CD14-positive monocyte (primary cell): ENCODE results near the gene PTPN9. TPM values are rescaled to one million over a fixed set of nuclear protein-coding genes. Genes with fewer than 3 reads are reported as not detected.
A peak's percentile ranks its signal among the peaks of the same experiment; 100 is the strongest.

Experiments used
- DNase-seq, 3 donors: peaks; one replicate each; pipeline ENCODE4 v3.0.0-alpha.2; 2011 to 2022
- H2AFZ ChIP-seq: 2 replicates; pipeline ENCODE4 v1.6.0; 2012; ENCODE audit warnings: mild to moderate bottlenecking, low read depth, low read length, inconsistent platforms; ENCODE audit not compliant: insufficient read depth, poor library complexity, severe bottlenecking
- H3K27ac ChIP-seq, 2 donors: 1 replicate in 1 of 2; 2 replicates in 1 of 2; pipeline ENCODE4 v1.5.1; 2012 to 2013; ENCODE audit warnings: low read length in 2 of 2, control low read depth in 1 of 2, inconsistent platforms in 1 of 2, low read depth in 1 of 2, mild to moderate bottlenecking in 1 of 2
- H3K27me3 ChIP-seq, 2 donors: one replicate each; pipeline versions ENCODE4 v1.6.0 to v1.6.1; 2011 to 2013; ENCODE audit warnings: low read length in 2 of 2; ENCODE audit not compliant: control insufficient read depth in 2 of 2, insufficient read depth in 2 of 2
- H3K36me3 ChIP-seq, 2 donors: replicated peaks in 1 of 2; 1 replicate in 1 of 2; 2 replicates in 1 of 2; pipeline versions ENCODE4 v1.5.1 to v1.6.1; 2012 to 2013; ENCODE audit warnings: low read length in 2 of 2, control low read depth in 1 of 2, inconsistent platforms in 1 of 2, mild to moderate bottlenecking in 1 of 2; ENCODE audit not compliant: insufficient read depth in 2 of 2, control insufficient read depth in 1 of 2
- H3K4me1 ChIP-seq, 2 donors: 1 replicate in 1 of 2; 2 replicates in 1 of 2; pipeline versions ENCODE4 v1.5.1 to v1.6.1; 2012 to 2013; ENCODE audit warnings: low read length in 2 of 2, control low read depth in 1 of 2, inconsistent platforms in 1 of 2, mild to moderate bottlenecking in 1 of 2, moderate library complexity in 1 of 2; ENCODE audit not compliant: insufficient read depth in 2 of 2, control insufficient read depth in 1 of 2
- H3K4me2 ChIP-seq: replicated peaks from 2 replicates; pipeline ENCODE3; 2012; ENCODE audit warnings: low read length, moderate library complexity, mild to moderate bottlenecking; ENCODE audit not compliant: poor library complexity, severe bottlenecking; ENCODE audit errors: extremely low read depth
- H3K4me3 ChIP-seq, 3 experiments: fragments of 200-600 bp in 1 of 3; sonication (generic) in 1 of 3; replicated peaks in 1 of 3; 1 replicate in 2 of 3; 2 replicates in 1 of 3; pipeline ENCODE4 v1.5.1; 2011 to 2013; ENCODE audit warnings: low read length in 3 of 3, mild to moderate bottlenecking in 3 of 3, control low read depth in 2 of 3, low read depth in 2 of 3, inconsistent platforms in 1 of 3, moderate library complexity in 1 of 3
- H3K79me2 ChIP-seq: 2 replicates; pipeline ENCODE4 v1.6.0; 2012; ENCODE audit warnings: mild to moderate bottlenecking, control low read depth, inconsistent platforms, low read length, moderate library complexity; ENCODE audit not compliant: insufficient read depth
- H3K9ac ChIP-seq: 2 replicates; pipeline ENCODE4 v1.6.0; 2017; ENCODE audit warnings: low read length, mild to moderate bottlenecking; ENCODE audit not compliant: insufficient read depth, poor library complexity, severe bottlenecking
- H3K9me3 ChIP-seq, 2 donors: replicated peaks in 1 of 2; 1 replicate in 1 of 2; 2 replicates in 1 of 2; pipeline versions ENCODE4 v1.5.1 to v1.6.1; 2012 to 2013; ENCODE audit warnings: low read length in 2 of 2, control low read depth in 1 of 2; ENCODE audit not compliant: control insufficient read depth in 1 of 2, insufficient read depth in 1 of 2
- H4K20me1 ChIP-seq: 2 replicates; pipeline ENCODE4 v1.6.0; 2012; ENCODE audit warnings: mild to moderate bottlenecking, low read length, control low read depth, moderate library complexity; ENCODE audit not compliant: insufficient read depth
- H3K27ac Mint-ChIP-seq, 7 donors: one replicate each; pipeline ENCODE4 v1.8.0; 2020; ENCODE audit warnings: mild to moderate bottlenecking in 7 of 7, mixed read lengths in 7 of 7, moderate library complexity in 6 of 7, inconsistent platforms in 2 of 7
- H3K27me3 Mint-ChIP-seq, 3 donors: one replicate each; pipeline ENCODE4 v1.8.0; 2021 to 2022; ENCODE audit warnings: low read depth in 3 of 3, mild to moderate bottlenecking in 3 of 3, mixed read lengths in 3 of 3, moderate library complexity in 3 of 3, inconsistent platforms in 1 of 3
- H3K36me3 Mint-ChIP-seq, 2 donors: one replicate each; pipeline ENCODE4 v1.8.0; 2020; ENCODE audit warnings: mixed read lengths in 2 of 2, inconsistent platforms in 1 of 2, mild to moderate bottlenecking in 1 of 2
- H3K4me1 Mint-ChIP-seq: one replicate; pipeline ENCODE4 v1.8.0; 2020; ENCODE audit warnings: mild to moderate bottlenecking, mixed read lengths
- H3K4me3 Mint-ChIP-seq, 2 donors: one replicate each; pipeline ENCODE4 v1.8.0; 2020; ENCODE audit warnings: mild to moderate bottlenecking in 2 of 2, mixed read lengths in 2 of 2, moderate library complexity in 1 of 2
- H3K9me3 Mint-ChIP-seq, 7 donors: one replicate each; pipeline ENCODE4 v1.8.0; 2020 to 2022; ENCODE audit warnings: mixed read lengths in 7 of 7, mild to moderate bottlenecking in 6 of 7, moderate library complexity in 6 of 7, inconsistent platforms in 2 of 7
- WGBS: methylation state at CpG from one replicate; pipeline ENCODE4 v1.1.5; 2013; ENCODE audit warnings: missing lambda C conversion rate; ENCODE audit not compliant: insufficient coverage; 5-methylcytosine and 5-hydroxymethylcytosine counted together
- intact Hi-C, 2 donors: fragments of 100-400 bp; cut with micrococcal nuclease; formaldehyde crosslinking; loops; one replicate each; pipeline versions ENCODE4 v1.15.0 to v1.15.1; 2023
- polyA plus RNA-seq, 3 donors: library from polyadenylated mRNA; depleted of rRNA in 1 of 3; unstranded in 2 of 3; stranded (reverse) in 1 of 3; fragments of 300-500 nt in 2 of 3; fragments of >200 nt in 1 of 3; fragmentation: Illumina TruSeq in 2 of 3; gene quantifications; 1 replicate in 2 of 3; 2 replicates in 1 of 3; pipeline ENCODE4 v1.2.3, GENCODE V29; 2012 to 2021
- TF ChIP-seq, protein P1 (sequence below): fragments of 200-600 bp; IDR thresholded peaks from one replicate; pipeline ENCODE4 v1.8.0; 2022; ENCODE audit warnings: antibody characterized with exemption, mild to moderate bottlenecking

Gene PTPN9
- polyA plus RNA-seq, 3 donors, result 21.1 to 40.1 (median 28.0) TPM

DNA sequence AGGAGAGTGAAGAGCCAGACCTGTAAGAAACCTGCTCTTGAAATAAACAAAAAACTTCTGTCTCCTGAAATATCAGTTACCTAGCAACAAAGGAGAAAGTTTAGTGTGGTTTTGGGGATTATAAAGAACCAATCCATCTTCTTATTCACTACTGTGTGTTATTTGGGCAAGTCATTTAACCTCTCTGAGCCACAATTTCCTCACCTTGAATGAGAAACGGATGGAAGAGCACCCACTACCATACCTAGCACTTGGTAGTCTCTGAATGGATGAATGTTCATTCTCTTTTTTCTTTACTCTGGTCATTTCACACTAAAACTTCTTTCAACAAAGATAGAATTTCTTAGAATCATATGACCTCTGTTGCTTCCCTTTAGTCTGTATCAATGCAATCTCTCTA is 45.2 kb downstream of the PTPN9 start:
- Histone ChIP-seq H3K4me2 (no peak overlapping the region), H3K27me3 (no peaks in the 10 kb centered on the region), H3K9me3 (no peaks in the 10 kb centered on the region), H3K4me1 (no peaks in the 10 kb centered on the region), H3K36me3 (peaks cover 2 to 14% of the 10 kb centered on the region in 2 donors), H2AFZ (no peak overlapping the region), H3K79me2 (peaks cover 58% of the 10 kb centered on the region), H3K4me3 (no peak overlapping the region), H3K27ac (no peak overlapping the region), H3K9ac (no peak overlapping the region), H4K20me1 (peaks cover 82% of the 10 kb centered on the region)
- intact Hi-C loops, result no loop called here
- Mint-ChIP-seq H3K27me3 (no peaks in the 10 kb centered on the region), H3K9me3 (no peaks in the 10 kb centered on the region), H3K4me1 (peaks cover 12% of the 10 kb centered on the region), H3K27ac (no peak overlapping the region), H3K36me3 (peaks cover 10 to 18% of the 10 kb centered on the region in 2 donors), H3K4me3 (no peak overlapping the region)
- DNase-seq, result no peak
- TF ChIP-seq, protein P1, sequence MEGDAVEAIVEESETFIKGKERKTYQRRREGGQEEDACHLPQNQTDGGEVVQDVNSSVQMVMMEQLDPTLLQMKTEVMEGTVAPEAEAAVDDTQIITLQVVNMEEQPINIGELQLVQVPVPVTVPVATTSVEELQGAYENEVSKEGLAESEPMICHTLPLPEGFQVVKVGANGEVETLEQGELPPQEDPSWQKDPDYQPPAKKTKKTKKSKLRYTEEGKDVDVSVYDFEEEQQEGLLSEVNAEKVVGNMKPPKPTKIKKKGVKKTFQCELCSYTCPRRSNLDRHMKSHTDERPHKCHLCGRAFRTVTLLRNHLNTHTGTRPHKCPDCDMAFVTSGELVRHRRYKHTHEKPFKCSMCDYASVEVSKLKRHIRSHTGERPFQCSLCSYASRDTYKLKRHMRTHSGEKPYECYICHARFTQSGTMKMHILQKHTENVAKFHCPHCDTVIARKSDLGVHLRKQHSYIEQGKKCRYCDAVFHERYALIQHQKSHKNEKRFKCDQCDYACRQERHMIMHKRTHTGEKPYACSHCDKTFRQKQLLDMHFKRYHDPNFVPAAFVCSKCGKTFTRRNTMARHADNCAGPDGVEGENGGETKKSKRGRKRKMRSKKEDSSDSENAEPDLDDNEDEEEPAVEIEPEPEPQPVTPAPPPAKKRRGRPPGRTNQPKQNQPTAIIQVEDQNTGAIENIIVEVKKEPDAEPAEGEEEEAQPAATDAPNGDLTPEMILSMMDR, result no peak
- no CpG with 5 or more reads among the region's 1 CpG for WGBS

DNA sequence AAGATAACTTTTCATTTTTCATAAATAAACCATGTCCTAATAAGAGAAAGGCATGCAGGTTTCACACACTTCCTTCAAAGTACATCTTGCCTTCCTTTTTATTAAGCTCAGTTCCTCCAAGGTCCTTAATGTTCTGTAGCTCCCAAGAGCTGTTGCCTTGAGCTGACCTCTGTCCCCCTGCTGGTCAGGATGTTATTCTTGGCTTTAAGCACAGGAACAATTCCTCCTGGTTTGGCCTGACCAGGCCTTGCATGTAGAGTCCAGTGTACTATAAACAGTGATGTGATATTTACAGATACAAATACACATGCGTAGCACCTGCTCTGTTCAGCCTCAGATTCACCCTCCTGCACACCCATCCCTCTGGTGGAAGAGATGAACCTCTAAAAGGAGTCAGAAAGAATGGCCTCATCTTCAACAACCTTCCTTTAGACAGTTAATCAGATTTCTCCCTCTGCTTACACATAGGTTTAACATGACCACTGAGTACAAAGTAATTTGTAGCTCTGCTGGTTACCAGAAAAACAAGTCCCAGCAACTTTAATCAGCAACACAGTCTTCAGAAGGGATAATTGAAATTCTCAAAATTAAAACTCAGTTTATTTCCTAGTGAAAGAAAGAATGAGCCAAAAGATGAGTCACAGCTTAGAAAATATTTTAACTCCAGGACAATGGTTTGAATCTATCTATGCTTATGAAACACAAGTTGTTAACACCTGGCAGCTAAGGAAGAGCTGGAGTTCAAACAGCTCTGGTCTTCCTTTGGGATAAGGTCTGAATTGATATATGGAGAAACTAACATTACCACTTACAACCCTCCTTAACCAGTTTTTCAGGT is 46.5 kb downstream of the PTPN9 start:
- TF ChIP-seq, protein P1, result peak; percentile 58
- no peaks in the 10 kb centered on the region for H3K9me3 Mint-ChIP-seq
- Histone ChIP-seq H3K79me2 (peaks cover 56% of the 10 kb centered on the region), H3K9me3 (no peaks in the 10 kb centered on the region), H2AFZ (no peak overlapping the region), H3K27ac (peak overlapping the region in 1 of 2 donors; percentile 50), H4K20me1 (peaks cover 82% of the 10 kb centered on the region), H3K4me3 (no peak overlapping the region), H3K4me2 (no peak overlapping the region), H3K9ac (no peak overlapping the region), H3K36me3 (peaks cover 2 to 9% of the 10 kb centered on the region in 2 donors), H3K27me3 (no peaks in the 10 kb centered on the region), H3K4me1 (no peaks in the 10 kb centered on the region)
- peaks cover 6 to 12% of the 10 kb centered on the region in 2 donors for H3K36me3 Mint-ChIP-seq
- no CpG with 5 or more reads among the region's 1 CpG for WGBS
- H3K27ac Mint-ChIP-seq, result peak overlapping the region in 5 of 7 donors; percentile 34 to 63 (median 52)
- H3K4me1 Mint-ChIP-seq, result peaks cover 12% of the 10 kb centered on the region
- intact Hi-C loops, result no loop called here
- no peak overlapping the region for H3K4me3 Mint-ChIP-seq
- DNase-seq, result peak; percentile 29 to 48 (median 45)
- no peaks in the 10 kb centered on the region for H3K27me3 Mint-ChIP-seq
